NB4 (cell line): ENCODE measurements around the gene PCARE.

Source experiments
- MYC ChIP-seq: IDR thresholded peaks from 2 replicates; pipeline ENCODE4 v1.6.1; 2011; ENCODE audit warnings: low read depth, low read length
- POLR2A ChIP-seq: IDR thresholded peaks from 2 replicates; pipeline ENCODE4 v1.6.1; 2011; ENCODE audit warnings: mild to moderate bottlenecking; ENCODE audit not compliant: insufficient read length; ENCODE audit errors: extremely low read depth
- TF ChIP-seq, protein P1 (sequence below): IDR thresholded peaks from one replicate; pipeline ENCODE4 v1.5.1; 2012; ENCODE audit warnings: low read depth, low read length
- TF ChIP-seq, protein P2 (sequence below): IDR thresholded peaks from 2 replicates; pipeline ENCODE4 v1.6.1; 2011; ENCODE audit warnings: low read depth, low read length

GRCh38 chr2:29113027-29113686 lies 38.8 kb upstream of the PCARE start:
- TF ChIP-seq, protein P1, sequence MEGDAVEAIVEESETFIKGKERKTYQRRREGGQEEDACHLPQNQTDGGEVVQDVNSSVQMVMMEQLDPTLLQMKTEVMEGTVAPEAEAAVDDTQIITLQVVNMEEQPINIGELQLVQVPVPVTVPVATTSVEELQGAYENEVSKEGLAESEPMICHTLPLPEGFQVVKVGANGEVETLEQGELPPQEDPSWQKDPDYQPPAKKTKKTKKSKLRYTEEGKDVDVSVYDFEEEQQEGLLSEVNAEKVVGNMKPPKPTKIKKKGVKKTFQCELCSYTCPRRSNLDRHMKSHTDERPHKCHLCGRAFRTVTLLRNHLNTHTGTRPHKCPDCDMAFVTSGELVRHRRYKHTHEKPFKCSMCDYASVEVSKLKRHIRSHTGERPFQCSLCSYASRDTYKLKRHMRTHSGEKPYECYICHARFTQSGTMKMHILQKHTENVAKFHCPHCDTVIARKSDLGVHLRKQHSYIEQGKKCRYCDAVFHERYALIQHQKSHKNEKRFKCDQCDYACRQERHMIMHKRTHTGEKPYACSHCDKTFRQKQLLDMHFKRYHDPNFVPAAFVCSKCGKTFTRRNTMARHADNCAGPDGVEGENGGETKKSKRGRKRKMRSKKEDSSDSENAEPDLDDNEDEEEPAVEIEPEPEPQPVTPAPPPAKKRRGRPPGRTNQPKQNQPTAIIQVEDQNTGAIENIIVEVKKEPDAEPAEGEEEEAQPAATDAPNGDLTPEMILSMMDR = no peak
- TF ChIP-seq POLR2A (no peak), MYC (no peak)
- TF ChIP-seq, protein P2, sequence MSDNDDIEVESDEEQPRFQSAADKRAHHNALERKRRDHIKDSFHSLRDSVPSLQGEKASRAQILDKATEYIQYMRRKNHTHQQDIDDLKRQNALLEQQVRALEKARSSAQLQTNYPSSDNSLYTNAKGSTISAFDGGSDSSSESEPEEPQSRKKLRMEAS = no peak
